Activated T-cell treated with anti-CD3 and anti-CD28 coated beads for 1 hour (primary cell): ENCODE measurements around the gene DDB1.

Source experiments
- DNase-seq: peaks from one replicate; pipeline ENCODE4 v3.0.0-alpha.2; 2020; ENCODE audit warnings: low read depth

DDB1 gene

GRCh38 chr11:61294717-61295595 lies 37.9 kb downstream of the DDB1 start, which contains the start of gene VWCE:
Gene VWCE (minus strand): TSS chr11:61295316. CDS start chr11:61295037, 279 bp downstream.
- peak; percentile 44 for DNase-seq

- peak; percentile 6 for DNase-seq
Measured at GRCh38 chr11:61293867-61294716, 38.8 kb downstream of the DDB1 start.

DNA sequence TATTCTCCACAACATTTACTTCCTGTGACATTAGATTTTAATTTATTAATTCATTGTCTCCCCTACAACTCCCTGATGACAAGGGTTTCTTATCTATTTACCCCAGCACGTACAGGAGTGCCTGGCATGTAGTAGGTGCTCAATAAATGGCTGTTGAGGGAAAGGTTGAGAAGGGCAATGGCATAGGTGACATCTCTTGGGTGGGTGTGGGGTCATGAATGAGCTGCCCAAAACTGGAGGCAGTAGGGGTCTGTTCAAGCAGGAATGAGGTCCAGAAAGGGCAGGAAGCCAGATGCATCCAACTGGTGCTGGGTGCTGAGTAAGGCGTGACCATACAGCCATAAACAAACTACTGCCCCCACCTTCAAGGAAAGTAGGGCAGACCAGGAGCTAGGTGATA lies 40.5 kb downstream of the DDB1 start:
- no peak for DNase-seq

- no peak for DNase-seq
Measured at GRCh38 chr11:61290905-61291690, 41.8 kb downstream of the DDB1 start.

GRCh38 chr11:61287338-61287977 lies 45.4 kb downstream of the DDB1 start:
- DNase-seq = no peak

DNA sequence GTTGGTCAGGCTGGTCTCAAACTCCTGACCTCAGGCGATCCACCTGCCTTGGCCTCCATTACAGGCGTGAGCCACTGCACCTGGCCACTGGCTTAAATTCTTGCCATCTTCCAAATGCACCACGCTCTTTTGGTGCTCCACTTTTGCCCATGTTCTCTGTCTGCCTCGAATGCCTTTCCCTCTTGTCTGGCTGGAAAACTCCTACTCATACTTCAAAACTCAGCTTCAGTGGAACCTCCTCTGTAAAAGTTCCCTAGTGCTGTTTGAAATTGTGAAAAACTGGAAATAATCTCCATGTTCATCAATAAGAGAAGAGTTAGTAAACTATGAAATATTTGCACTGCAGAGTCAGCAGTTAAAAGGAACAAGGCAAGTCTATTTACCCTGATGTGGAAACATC lies 49.3 kb downstream of the DDB1 start:
- no peak for DNase-seq

- DNase-seq = no peak
Measured at GRCh38 chr11:61281581-61282250, 51.2 kb downstream of the DDB1 start.

DNA sequence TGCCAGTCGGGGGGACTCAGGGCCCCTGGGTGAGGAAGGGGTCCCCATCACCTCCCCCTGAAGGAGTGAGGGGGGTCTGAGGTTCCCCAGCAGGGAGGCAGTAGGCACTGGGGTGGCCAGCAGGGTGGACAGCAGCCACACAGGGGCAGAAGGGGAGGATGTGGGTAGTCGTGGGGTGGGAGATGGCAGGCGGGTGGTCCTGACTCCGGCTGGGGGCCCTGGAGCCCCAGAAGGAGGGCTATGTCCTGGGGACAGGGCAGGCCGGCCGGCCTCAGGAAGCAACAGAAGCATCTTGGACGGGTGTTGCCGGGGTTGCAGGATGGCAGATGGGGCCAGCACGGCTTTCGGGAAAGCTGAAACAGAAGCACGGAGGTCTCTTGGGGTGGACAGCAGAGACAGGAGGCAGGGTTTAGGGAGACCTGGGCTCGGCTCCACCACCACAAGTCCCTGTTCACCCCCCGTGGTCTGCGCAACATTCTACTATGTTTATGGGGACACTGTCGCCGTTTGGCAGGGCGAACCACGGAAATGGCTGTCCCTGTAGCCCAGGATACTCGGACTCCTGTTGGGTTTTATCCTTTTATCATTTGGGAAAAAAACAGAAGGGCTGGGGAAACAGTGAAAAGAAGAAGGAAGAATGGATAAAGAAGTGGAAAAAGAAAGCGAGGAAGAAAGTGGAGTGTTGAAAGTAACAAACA lies 51.9 kb downstream of the DDB1 start:
- DNase-seq = no peak

DNA sequence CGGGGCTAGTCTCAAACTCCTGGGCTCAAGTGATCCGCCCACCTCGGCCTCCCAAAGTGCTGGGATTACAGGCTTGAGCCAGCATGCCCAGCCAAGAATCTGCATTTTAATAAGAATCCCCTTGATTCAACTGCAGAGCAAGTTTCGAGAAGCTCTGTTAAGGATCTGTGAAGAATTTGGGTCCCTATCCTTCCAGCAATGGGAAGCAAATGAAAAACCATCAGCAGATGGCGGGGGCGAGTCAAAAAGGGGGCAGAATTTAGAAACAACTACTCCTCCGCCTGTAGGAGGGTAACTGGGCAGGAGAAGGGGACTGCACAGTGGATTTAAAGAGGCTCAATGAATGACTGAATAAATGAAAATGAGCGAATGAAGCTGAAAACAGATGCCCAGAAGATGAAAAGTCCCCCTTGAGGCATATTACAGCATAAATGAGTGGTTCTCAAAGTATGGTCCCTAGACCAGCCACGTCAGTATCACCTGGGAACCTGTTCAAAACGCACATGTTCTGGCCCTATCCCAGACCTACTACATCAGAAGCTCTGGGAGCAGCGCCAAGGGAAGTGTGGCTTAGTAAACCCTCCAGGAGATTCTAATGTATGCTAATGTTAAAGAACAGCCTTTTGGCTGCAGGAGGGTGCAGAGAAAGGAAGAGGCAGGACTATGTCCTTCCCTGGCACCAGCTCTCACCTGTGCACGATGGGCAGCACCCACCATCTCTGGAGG lies 52.8 kb downstream of the DDB1 start:
- DNase-seq = no peak

DNA sequence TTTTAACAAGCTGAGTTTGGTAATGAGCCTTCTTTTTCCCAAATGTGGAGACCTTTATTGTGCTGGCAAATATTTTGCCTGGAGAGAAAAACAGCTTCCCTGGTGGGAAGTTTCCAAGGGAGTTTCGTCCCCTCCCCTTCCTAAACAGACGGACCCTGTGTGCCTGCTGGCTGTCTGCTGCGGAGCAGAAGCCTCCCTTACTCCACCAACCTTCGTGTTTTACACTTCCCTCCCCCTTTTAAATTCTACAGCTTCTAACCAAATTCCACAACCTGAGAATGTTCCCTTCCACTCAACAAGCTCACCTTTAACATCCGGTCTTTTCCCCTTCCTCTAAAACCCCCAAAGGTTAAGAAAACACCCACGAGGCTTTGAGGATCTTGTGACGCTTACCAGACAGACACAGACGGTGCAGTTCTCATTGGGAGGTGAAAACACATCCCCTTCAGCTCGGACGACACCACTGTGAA lies 54.9 kb downstream of the DDB1 start:
- no peak for DNase-seq

GRCh38 chr11:61277186-61278000 lies 55.5 kb downstream of the DDB1 start:
- DNase-seq = no peak

GRCh38 chr11:61275191-61275590 lies 57.7 kb downstream of the DDB1 start:
- no peak for DNase-seq

DNA sequence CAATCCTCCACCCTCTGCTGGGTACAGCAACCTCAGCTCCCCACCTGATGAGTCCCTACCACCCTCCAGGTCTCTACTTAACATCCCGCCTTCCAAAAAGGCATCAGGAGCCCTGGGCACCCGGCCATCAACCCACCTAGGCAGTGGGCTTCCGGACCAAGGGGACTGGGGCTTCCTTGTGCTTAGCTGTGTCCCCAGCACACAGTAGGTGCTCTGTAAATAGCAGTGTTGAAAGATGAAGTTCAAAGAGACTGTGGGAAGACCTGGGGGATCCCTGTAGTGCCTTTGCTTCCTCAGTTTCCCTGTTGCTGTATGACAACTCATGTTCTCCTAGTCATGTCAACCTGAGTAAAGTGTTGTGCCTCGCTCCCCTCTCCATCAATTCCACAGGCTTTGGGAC lies 58.8 kb downstream of the DDB1 start:
- DNase-seq = no peak

- DNase-seq = no peak
Measured at GRCh38 chr11:61273178-61274078, 59.5 kb downstream of the DDB1 start.

GRCh38 chr11:61272731-61273130 lies 60.2 kb downstream of the DDB1 start:
- DNase-seq = no peak

GRCh38 chr11:61270354-61271076 lies 62.4 kb downstream of the DDB1 start:
- no peak for DNase-seq
